ENCODE data around the gene CLIP3.
"Not testable (repeated sequence)": the region's sequence is repeated elsewhere in the genome, so short reads cannot be mapped to it uniquely, and the experiment has no call there.

Gene CLIP3

DNA sequence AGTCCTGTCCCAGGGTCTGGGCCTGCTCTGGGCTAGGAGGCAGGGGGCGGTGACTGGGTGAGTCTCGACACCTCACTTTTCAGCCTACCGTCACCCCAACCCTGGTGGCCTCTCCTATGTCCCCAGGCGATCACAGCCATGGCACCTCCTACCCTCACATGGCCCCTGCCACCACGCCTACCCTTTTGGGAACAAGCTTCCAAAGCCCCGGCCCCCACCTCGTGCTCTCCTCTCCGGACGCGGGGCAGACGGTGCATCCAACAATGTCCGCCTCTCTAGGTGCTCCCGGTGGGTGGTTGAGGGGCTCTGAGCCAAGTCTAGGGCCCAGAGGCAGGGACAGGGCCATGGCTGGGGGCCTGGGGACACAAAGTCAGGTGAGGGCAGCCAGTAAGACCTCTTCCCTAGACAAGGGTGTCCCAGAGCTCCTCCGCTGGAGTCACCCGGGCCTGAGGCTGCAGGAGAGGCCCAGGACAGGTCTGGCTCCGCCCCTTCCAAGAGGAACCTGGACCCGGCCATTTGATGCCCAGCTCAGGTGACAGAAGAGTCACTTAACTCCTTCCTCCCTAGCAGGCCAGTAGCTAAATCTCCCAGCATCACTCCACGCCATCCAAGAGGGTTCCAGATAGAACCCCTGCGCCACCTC lies 24.2 kb downstream of the CLIP3 start, which contains the start of gene SYNE4:
TSS of gene SYNE4 (minus strand) at position 478 of the 643 bp plus-strand sequence. CDS start at position 346, 132 bp downstream.
- DNase-seq (ENCODE audit: low spot score) = no peak

DNA sequence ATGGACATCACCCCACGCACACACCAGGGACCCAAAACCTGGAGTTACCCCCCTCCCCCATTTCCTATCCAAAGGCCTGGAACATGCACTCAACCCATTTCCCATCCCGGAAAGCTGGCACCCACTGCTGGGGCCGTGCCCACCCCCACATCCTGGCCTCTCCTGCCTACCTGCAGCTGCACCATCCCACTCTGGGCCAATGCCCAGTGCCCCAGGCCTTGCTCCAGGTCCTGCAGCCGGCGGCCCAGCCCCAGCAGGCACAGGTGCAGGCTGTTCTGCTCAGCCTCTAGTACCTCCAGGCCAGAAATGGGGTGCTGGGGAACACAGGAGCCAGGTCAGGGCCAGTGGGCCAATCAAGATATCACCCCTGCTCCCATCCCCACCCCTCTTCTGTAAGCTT lies 25.7 kb downstream of the CLIP3 start:
- DNase-seq (ENCODE audit: low spot score) = no peak

DNA sequence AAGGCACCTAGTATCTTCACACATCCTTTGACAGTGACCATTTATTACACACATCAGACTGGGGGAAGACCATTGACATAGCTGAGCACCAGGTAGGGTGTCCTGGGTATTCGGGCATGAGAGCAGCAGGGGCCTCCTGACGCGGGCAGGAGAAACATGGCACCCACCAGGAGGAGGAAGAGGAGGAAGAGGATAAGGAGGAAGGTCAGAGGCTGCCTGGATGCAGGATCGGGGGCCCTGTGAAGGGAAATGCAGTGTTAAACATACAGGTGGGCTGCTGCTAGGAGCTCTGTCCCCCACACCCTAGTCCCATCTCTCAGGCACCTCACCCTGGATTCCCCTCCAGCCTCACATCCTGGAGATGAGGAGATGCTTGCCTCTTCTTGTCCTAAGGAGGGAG lies 29.4 kb downstream of the CLIP3 start:
- DNase-seq (ENCODE audit: low spot score) = no peak

DNA sequence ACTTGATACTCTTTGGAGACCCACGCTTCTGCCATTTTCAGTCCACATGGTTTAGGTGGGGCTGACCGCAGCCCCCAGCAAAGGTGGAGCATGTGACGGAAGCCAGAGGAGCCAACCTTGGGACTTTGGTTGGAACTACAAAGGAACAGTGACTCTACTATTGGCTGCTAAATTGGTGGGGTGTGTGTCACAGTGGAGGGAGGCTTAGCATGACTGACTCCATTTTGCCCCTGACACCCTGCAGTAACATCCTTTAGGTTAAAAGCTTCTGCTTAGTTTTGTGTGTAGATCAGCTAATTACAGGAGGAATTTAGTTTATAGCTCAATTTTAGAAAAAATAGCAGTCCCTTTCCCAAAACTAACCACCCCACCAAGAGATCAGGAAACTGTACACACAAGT lies 31.1 kb downstream of the CLIP3 start:
- DNase-seq (ENCODE audit: low spot score) = no peak

DNA sequence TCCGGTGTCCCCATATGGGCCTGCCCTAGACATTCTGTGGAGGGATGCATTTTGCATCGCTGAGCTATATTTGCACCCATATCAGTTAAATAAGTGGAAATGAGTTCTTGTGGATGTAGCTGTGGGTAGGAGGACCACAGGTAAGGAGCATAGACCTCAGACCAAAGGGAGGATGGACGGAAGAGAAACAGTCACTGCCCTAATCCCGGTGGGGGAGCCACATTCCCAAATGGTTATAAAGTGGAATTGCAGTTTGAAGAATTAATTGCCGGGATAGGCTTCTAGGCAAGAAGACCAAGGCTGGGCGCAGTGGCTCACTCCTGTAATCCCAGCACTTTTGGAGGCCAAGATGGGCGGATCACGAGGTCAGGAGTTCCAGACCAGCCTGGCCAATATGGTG lies 35.9 kb downstream of the CLIP3 start:
- no peak for DNase-seq (ENCODE audit: low spot score)

DNA sequence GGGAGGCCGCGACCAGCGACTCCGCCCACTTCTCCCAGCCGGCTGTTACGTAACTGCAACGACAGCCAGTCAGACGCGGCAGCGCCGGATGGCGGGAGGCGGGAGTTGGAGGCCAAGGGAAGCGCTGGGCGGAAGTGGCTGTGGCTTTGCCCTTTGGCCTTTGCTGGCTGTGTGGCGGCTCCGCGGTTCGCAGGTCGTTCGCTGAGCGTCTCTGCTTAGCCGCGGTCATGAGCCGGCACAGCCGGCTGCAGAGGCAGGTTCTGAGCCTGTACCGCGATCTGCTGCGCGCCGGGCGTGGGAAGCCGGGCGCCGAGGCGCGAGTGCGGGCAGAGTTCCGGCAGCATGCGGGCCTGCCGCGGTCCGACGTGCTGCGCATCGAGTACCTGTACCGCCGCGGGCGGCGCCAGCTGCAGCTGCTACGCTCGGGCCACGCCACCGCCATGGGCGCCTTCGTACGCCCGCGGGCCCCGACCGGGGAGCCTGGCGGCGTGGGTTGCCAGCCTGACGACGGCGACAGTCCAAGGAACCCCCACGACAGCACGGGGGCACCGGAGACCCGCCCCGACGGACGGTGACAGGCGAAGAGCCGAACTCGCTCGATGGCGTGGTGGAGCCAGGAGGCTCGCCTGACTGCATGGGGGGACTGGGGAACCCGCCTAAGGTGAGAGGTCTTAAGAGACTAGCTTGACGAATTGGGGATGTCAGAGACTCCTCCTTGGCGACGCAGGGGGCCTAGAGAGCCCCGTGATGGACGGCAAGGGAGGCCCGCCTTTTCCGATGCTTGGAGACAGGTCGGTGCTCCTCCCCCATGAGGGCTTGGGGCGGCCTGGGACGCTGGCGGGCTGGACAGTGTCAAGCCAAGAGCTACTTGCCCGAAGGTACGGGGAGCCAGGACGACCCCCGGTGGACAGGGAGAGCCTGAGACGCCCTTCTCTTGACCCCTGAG lies 37.4 kb downstream of the CLIP3 start, which contains the start of gene SDHAF1:
TSS of gene SDHAF1 (plus strand) at position 141 of the 946 bp plus-strand sequence. CDS start at position 228, 87 bp downstream.
- peak; percentile 96 for DNase-seq (ENCODE audit: low spot score)

DNA sequence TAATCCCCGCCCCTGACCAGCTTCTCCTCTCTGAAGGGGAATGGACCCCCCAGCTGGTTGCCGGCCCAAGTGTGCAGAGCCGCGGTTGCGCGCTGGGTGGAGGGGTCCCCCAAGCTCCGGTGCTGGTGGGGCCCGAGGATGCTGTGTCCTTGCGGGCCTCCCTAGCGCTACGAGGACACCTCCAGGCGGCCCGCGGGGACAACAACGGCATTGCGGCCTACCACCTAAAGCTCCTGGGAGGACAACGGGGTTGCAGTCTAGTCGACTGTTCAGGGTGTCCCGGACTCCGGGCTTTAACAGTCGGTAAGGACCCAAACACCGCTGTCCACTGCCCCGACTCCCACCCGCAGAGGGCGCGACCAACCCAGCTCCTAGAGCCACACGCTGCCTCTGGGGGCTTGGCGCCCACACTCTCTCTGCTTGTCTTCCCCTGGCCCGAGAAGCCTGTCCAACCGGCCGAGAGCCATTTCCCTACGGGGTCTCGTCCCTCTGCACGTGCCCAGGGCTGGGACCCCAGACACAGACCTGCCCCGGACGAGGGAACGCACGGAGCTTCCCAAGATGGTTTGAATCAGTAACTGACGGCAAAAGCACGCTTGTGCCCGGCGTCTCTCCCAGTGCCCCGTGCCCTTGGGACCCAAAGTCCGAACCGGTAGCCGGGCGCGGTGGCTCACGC lies 38.6 kb downstream of the CLIP3 start:
- DNase-seq (ENCODE audit: low spot score) = no peak

DNA sequence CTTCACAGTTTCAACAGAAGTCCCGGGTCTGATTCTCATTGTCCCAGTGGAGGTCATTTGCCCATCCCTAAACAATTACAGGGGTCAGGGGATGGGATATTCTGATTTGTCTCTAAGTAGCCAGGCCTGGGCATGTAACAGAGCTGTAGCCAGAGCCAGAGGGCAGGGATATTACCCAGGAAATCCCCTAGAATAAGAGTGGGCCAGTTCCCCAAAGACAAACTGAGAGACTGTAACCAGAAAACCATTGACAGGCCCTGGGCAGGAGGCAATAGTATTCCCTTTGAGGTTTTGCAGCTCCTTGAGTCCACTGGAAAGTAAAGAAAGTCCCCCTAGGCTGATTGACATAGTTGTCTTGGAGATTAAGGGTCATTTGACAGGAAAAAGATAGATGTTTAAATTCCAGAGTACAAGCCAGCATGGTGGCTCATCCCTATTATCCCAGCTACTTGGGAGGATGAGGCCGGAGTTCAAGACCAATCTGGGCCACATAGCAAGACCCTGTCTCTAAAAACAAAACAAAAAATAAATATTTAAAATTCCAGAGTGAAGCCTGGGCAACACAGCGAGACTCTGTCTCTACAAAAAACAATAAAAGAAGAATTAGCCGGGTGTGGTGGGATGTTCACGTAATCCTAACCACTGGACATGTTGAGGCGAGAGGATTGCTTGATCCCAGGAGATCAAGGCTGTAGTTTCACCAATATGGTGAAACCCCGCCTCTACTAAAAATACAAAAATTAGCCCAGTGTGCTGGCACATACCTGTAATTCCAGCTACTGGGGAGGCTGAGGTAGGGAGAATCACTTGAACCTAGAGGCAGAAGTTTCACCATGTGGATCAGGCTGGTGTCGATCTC lies 39.5 kb downstream of the CLIP3 start:
- no peak for DNase-seq (ENCODE audit: low spot score)

DNA sequence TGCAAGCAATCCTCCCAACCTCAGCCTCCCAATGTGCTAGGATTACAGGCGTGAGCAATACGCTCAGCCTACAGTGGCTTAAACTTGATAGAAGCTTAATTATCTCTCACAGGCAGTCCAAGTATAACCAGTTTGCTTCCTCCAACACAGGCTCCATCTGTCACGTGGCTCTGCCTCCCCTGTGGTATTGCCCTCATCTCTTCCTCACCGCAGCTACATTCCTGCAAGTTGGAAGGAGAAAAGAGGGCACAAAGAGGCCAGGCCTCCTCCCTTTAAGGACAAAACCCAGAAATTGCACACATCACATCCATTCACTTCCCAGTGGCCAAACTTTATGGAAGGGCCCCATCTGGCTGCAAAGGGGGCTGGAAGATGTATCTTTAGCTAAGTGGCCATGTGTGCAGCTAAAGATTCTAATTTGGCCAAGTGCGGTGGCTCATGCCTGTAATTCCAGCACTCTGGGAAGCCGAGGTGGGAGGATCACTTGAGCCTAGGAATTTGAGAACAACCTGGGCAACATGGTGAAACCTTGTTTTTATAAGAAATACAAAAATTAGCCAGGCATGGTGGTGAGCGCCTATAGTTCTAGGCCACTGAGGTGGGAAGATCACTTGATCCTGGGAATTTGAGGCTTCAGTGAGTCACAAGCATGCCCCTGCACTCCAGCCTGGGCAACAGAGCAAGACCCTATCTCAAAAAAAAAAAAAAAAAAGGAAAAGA lies 40.8 kb downstream of the CLIP3 start:
- DNase-seq (ENCODE audit: low spot score) = no peak

DNA sequence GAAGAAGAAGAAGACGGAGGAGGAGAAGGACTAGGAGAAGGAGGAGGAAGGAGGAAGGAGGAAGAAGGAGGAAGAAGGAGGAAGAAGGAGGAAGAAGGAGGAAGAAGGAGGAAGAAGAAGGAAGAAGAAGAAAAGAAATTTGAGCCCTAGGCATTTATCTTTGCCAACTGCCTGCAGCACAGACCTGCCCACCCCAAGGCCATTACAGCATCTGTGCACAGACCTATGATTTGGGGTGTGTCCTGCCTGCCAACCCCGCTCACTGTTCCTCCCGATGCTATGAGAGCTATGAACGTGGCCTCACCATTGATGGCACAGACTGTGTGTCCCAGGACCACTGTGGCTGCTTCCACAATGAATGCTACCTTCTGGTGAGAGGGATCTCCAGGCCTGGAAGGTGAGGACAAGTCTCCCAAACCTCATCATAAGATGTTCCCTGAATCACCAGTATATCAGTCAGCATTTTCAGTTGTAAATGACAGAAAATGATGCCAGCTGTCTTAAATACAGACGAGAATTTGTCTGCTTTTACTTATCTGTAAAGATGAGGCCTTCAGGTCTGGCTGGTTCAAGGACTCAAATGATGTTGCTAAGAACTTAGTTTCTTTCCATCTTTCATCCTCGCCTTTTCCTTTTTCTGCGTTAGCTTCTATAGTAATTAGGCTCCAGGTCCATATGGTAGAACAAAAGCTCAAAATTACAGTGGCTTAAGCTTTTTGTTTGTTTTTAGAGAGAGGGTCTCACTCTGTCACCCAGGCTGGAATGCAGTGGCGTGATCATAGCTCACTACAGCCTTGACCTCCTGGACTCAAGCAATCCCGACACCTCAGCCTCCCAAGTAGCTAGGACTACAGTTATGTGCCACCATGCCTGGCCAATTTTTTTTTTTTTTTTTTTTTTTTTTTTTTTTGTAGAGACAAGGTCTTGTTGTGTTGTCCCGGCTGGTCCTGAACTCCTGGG lies 41.6 kb downstream of the CLIP3 start:
- DNase-seq (ENCODE audit: low spot score) = no peak

DNA sequence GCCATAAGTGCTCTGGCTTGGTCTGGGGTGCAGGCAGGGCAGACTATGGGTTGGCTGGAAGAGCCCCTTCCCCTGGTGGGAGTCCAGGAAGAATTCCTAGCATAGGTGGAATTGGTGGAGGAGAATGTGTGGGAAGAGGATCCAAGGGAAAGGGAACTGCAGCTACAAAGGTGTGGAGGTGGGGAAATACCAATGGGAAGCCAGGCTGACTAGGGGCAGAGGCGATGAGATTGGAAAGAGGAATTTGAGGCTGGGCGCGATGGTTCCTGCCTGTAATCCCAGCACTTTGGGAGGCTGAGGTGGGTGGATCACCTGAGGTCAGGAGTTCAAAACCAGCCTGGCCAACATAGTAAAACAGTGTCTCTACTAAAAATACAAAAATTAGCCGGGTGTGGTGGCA lies 42.5 kb downstream of the CLIP3 start:
- DNase-seq (ENCODE audit: low spot score) = no peak

DNA sequence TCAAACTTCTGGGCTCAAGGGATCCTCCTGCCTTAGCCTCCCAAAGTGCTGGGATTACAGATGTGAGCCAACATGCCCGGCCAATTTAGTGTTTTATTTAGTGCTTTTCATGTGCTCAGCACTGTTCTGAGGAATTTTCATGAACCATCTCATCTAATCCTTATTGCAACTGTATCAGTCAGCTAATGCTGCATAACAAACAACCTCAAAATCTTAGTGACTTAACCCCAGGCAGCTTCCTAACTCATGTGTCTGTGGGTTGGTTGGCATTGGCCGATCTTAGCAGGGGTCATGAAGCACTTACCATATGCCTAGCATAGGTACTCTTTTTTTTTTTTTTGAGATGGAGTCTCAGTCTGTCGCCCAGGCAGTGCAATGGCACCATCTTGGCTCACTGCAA lies 43.8 kb downstream of the CLIP3 start:
- DNase-seq (ENCODE audit: low spot score) = no peak

DNA sequence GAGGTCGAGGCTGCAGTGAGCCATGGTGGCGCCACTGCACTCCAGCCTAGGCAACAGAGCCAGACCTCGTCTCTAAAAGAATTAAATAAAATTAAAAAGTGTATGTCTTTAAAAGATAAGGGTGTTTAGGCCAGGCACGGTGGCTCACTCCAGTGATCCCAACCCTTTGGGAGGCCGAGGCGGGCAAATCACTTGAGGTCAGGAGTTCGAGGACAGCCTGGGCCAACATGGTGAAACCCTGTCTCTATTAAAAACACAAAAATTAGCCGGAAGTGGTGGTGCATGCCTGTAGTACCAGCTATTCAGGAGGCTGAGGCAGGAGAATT lies 45.1 kb downstream of the CLIP3 start:
- DNase-seq (ENCODE audit: low spot score) = no peak

DNA sequence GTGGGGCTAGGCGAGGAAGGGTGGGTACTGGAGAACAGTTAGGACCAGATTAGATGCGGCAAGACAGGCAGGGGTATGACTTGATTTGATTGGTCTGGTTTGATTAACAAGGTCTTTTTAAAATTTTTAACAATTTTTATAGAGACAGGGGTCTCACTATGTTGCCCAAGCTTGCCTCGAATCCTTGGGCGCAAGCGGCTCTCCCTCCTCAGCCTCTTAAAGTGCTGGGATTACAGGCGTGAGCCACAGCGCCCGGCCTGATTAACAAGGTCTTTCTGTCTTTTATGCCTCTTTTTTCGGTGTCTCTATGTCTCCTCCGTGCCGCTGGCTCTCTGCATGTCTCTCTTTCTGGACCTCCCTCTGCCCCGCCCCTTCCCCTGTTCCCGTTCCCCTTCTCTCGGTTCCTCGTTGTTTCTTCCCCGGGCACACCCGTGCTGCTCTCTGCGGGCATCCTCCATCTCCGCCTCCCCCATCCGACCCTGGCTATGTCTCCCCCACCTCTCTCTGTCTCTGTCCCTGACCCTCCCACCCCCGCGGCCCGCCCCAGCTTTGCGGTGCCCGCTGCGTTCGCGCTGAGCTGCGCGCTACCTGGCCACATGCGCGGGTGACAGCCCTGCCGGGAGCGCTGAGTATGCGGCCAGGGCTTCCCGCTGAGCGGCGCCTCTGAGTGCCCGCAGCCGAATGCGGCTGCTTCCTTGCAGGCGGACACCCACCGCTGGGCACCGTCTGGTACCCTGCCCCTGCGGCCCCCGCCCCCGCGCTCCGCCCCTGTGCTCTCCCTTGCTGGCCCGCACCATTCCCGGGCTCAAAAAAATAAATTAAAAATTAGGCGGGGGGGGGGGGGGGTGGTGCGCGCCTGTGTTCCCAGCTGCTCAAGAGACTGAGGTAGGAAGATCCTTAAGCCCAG lies 45.8 kb downstream of the CLIP3 start:
- peak; percentile 47 for DNase-seq (ENCODE audit: low spot score)

DNA sequence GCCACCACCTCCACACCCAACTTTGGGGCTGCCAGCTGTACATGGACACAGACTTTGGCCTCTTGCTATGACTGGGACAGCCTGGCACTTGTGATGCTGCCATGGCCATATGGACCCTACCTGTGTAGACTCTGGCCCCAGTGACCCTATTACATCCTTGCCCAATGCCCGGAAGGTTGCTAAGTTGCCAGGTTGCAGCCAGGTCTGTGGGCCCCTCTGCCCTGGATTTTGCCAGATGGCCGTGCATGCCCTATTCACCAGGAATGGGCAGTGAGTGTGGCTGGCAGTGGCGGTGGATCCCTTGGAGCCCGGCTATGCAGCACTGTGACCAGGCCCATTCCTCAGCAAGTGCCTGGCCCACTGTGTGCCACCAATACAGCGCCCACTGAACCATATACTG lies 46.6 kb downstream of the CLIP3 start:
- DNase-seq (ENCODE audit: low spot score) = no peak

DNA sequence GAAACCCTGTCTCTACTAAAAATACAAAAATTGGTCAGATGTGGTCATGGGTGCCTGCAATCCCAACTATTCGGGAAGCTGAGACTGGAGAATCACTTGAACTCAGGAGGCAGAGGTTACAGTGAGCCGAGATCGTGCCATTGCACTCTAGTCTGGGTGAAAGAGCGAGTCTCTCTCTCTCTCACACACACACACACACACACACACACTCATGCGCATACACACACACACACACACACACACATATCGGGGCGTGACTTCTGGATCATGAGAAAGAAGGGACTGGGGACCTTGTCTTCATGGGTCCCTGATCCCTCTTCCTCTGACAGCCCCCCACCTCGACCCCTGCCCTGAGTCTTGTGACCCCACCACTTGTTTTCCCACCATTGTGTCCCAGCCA lies 49.5 kb downstream of the CLIP3 start:
- no peak for DNase-seq (ENCODE audit: low spot score)

DNA sequence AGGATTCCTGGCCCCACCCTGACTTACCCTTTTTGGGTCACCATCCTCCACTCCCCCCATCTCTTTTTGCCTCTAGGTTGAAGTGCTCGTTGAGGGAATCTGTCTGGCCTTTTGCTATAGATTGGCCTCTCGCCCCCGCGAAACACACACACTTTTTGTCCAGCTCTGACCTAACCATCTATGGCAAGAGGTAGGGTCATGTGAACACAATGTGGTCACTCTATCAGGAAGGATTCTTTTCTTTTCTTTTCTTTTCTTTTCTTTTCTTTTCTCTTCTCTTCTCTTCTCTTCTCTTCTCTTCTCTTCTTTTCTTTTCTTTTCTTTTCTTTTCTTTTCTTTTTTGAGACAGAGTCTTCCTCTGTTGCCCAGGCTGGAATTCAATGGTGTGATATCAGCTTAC lies 51.7 kb downstream of the CLIP3 start:
- not testable (repeated sequence) for DNase-seq (ENCODE audit: low spot score)

DNA sequence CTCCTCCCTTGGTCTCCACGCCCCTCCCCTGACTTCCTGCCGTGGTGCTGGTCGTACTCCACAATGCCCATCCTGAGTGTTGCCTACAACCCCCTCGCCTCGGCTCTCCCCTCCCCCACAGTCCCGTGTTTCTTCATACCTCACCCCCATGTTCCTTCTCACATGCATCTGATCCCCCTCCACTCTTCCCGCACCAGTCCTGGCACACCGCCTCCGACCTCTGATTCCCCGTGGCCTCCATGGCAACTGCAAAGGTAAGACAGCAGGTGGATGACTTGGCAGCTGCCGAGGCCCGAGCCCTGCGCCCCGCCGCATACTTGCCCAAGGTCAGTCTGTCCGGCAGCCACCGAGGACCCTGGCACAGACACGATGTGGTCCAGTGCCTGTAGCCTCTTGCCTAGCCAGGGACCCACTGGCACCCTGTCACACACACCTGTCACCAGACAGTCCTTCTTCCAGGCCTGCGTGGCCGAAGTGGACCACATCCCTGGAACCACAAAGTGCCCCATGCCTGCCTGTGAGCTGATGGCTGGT lies 53.8 kb downstream of the CLIP3 start:
- no peak for DNase-seq (ENCODE audit: low spot score)

DNA sequence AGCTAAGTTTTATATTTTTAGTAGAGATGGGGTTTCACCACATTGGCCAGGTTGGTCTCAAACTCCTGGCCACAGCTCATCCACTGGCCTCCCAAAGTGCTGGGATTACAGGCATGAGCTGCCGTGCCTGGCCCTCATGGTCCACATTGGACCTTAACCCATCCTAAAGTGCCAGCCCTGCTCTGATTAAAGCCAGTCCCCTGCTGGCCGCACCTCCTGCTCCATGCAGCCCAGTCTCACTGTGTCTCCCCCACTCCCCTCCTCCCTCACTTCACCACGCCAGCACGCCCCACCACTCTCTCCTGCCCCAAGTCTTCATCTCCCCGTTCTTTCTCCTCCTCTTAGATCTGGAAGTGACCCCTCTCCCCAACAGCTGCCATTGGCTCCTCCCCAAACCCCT lies 54.4 kb downstream of the CLIP3 start:
- no peak for DNase-seq (ENCODE audit: low spot score)
